Nephron (organoid): Measurements from ENCODE around the gene PELI2.

Source experiments
- H3K27ac Mint-ChIP-seq, 3 experiments: 2 replicates each; pipeline ENCODE4 v1.8.0; 2020; ENCODE audit warnings: mixed read lengths in 3 of 3, mild to moderate bottlenecking in 2 of 3, moderate library complexity in 1 of 3
- H3K27me3 Mint-ChIP-seq: 2 replicates; pipeline ENCODE4 v1.8.0; 2021; ENCODE audit warnings: low read depth, mild to moderate bottlenecking, moderate library complexity, mixed read lengths
- H3K36me3 Mint-ChIP-seq: 2 replicates; pipeline ENCODE4 v1.8.0; 2020; ENCODE audit warnings: low read depth, mixed read lengths
- H3K4me1 Mint-ChIP-seq: 2 replicates; pipeline ENCODE4 v1.8.0; 2020; ENCODE audit warnings: mixed read lengths
- H3K4me3 Mint-ChIP-seq, 3 experiments: 2 replicates each; pipeline ENCODE4 v1.8.0; 2020; ENCODE audit warnings: mild to moderate bottlenecking in 3 of 3, mixed read lengths in 3 of 3, moderate library complexity in 2 of 3
- H3K9me3 Mint-ChIP-seq: 2 replicates; pipeline ENCODE4 v1.8.0; 2020; ENCODE audit warnings: mixed read lengths
- TF ChIP-seq, protein P1 (sequence below), 3 experiments: fragments of 200-600 bp; sonication (generic); IDR thresholded peaks; one replicate each; pipeline ENCODE4 v1.5.0; 2021; ENCODE audit warnings: antibody characterized with exemption in 3 of 3; ENCODE audit not compliant: unreplicated experiment in 3 of 3

Gene PELI2

DNA sequence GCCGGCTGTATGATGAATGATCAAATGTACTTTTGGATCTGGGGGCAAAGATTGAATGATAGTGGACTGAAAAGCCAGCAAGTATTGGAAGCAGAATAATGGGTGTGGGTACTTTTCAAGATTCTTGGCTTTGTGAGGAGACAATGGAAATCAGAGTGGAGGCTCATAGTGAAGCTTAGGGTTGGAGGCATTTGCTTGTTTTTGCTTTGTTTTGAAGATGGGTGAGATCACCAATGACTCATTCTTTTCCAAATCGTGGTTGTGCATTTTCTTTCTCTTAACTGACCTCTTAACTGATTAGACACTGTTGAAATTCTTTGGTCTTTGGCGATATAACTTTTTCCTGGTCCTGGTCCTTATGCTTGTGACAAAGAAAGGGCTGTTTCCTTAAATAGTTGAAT, 54.4 kb downstream of the PELI2 start:
- TF ChIP-seq, protein P1, sequence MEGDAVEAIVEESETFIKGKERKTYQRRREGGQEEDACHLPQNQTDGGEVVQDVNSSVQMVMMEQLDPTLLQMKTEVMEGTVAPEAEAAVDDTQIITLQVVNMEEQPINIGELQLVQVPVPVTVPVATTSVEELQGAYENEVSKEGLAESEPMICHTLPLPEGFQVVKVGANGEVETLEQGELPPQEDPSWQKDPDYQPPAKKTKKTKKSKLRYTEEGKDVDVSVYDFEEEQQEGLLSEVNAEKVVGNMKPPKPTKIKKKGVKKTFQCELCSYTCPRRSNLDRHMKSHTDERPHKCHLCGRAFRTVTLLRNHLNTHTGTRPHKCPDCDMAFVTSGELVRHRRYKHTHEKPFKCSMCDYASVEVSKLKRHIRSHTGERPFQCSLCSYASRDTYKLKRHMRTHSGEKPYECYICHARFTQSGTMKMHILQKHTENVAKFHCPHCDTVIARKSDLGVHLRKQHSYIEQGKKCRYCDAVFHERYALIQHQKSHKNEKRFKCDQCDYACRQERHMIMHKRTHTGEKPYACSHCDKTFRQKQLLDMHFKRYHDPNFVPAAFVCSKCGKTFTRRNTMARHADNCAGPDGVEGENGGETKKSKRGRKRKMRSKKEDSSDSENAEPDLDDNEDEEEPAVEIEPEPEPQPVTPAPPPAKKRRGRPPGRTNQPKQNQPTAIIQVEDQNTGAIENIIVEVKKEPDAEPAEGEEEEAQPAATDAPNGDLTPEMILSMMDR (IDR thresholded peaks at IDR 0.05; ENCODE audit: unreplicated experiment in 3 of 3), result no peak
- Mint-ChIP-seq H3K27ac (no peak overlapping the region), H3K9me3 (peaks cover 4% of the 10 kb centered on the region), H3K4me3 (no peak overlapping the region), H3K4me1 (no peaks in the 10 kb centered on the region), H3K36me3 (peaks cover 5% of the 10 kb centered on the region), H3K27me3 (no peaks in the 10 kb centered on the region)

- H3K4me3 Mint-ChIP-seq, result no peak overlapping the region
- no peak overlapping the region for H3K27ac Mint-ChIP-seq
- H3K4me1 Mint-ChIP-seq, result no peaks in the 10 kb centered on the region
- no peaks in the 10 kb centered on the region for H3K27me3 Mint-ChIP-seq
- H3K9me3 Mint-ChIP-seq, result no peaks in the 10 kb centered on the region
- no peaks in the 10 kb centered on the region for H3K36me3 Mint-ChIP-seq
- TF ChIP-seq, protein P1 (IDR thresholded peaks at IDR 0.05; ENCODE audit: unreplicated experiment in 3 of 3), result no peak
These were observed 55.2 kb downstream of the PELI2 start for GRCh38 chr14:56173365-56173922.

GRCh38 chr14:56175773-56176172, 57.6 kb downstream of the PELI2 start:
- no peaks in the 10 kb centered on the region for H3K9me3 Mint-ChIP-seq
- TF ChIP-seq, protein P1 (IDR thresholded peaks at IDR 0.05; ENCODE audit: unreplicated experiment in 3 of 3), result no peak
- peaks cover 14% of the 10 kb centered on the region for H3K36me3 Mint-ChIP-seq

DNA sequence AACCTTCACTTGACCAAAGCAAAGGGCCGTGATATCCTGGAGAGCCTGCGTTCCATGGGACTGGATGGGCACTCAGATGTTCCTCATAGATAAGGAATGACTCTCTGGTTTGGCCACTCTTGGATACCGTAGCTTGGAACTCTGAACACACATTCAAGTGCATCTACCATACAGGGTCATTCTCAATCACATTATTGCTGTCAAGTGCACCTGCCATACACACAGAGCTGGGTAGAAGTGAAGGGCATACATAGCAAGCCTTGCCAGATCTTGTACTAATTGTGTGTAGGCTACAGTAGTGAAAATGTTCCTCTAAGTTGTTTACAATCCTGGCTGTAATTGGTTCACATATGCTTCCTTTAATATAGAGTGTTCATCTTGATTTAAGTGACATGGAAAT, 58.3 kb downstream of the PELI2 start:
- Mint-ChIP-seq H3K4me3 (no peak overlapping the region), H3K27me3 (no peaks in the 10 kb centered on the region), H3K9me3 (no peaks in the 10 kb centered on the region), H3K27ac (no peak overlapping the region), H3K36me3 (peaks cover 17% of the 10 kb centered on the region), H3K4me1 (no peaks in the 10 kb centered on the region)
- TF ChIP-seq, protein P1 (IDR thresholded peaks at IDR 0.05; ENCODE audit: unreplicated experiment in 3 of 3), result no peak

More at GRCh38 chr14:56175773-56176172, 57.6 kb downstream of the PELI2 start:
- H3K4me1 Mint-ChIP-seq, result no peaks in the 10 kb centered on the region
- no peaks in the 10 kb centered on the region for H3K27me3 Mint-ChIP-seq
- no peak overlapping the region for H3K27ac Mint-ChIP-seq
- H3K4me3 Mint-ChIP-seq, result no peak overlapping the region

DNA sequence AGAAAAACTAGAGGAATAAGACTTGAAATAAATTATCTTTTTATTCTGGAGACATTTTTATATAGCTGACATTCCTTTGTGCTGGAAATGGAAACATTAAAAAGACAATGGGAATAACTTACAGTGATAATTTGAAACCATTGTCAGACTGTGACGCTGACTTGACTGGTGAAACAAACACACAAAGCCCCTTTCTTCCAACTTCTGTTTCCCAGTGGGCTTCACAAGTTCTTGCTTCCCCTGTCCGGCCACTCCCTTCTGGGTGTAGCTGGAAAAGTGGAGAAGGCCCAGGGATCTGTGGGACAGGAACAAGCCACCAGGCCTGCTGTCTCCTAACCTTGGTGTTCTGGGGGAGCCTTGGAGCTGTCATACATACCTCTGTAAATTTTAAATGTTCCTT, 58.8 kb downstream of the PELI2 start:
- no peaks in the 10 kb centered on the region for H3K4me1 Mint-ChIP-seq
- no peaks in the 10 kb centered on the region for H3K9me3 Mint-ChIP-seq
- H3K4me3 Mint-ChIP-seq, result no peak overlapping the region
- TF ChIP-seq, protein P1 (IDR thresholded peaks at IDR 0.05; ENCODE audit: unreplicated experiment in 3 of 3), result no peak
- peaks cover 20% of the 10 kb centered on the region for H3K36me3 Mint-ChIP-seq
- no peak overlapping the region for H3K27ac Mint-ChIP-seq
- no peaks in the 10 kb centered on the region for H3K27me3 Mint-ChIP-seq

DNA sequence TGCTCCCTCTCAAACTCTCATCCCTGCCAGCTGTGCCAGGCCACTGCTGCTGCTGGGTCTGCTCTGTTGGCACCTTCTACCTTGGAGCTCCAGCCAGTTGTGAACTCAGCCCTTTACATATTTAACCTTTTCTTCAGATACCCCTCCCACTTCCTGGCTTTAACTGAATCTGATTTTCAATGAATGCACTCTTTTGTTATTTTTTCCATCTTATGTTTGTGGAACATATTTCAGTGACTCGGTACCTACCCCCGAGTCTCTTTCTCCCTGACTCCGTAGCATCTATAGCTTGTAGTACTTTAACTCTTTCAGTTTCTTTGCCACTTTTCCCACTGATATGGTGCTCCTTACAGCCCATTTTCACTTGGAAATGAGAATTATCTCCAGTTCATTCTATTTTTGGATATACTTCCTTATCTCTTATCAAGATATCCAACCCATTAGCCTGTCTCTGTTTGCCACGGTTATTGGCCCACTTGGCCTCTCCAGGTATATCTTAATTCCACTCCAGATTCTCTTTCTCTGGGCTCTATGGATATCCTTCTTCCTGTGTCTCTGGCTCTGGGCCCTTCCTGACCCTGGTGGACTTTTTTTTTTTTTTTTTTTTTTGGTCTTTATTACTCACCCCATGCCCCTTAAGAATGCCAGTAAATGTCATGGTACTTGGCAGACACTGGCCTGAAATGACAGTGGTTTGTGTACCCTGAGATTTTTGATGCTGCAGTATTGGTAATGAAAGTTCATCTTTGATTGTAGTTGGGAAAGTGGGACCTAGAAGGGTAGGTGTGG, 62.7 kb downstream of the PELI2 start:
- H3K36me3 Mint-ChIP-seq, result peaks cover 24% of the 10 kb centered on the region
- H3K27ac Mint-ChIP-seq, result no peak overlapping the region
- TF ChIP-seq, protein P1 (IDR thresholded peaks at IDR 0.05; ENCODE audit: unreplicated experiment in 3 of 3), result no peak
- H3K27me3 Mint-ChIP-seq, result no peaks in the 10 kb centered on the region
- no peaks in the 10 kb centered on the region for H3K9me3 Mint-ChIP-seq
- H3K4me1 Mint-ChIP-seq, result no peaks in the 10 kb centered on the region
- no peak overlapping the region for H3K4me3 Mint-ChIP-seq
